ENCODE data around the gene SNX33. TPM values are rescaled to one million over a fixed set of nuclear protein-coding genes. Genes with fewer than 3 reads are reported as not detected.
A peak's percentile ranks its signal among the peaks of the same experiment; 100 is the strongest.
"Not testable (repeated sequence)": the region's sequence is repeated elsewhere in the genome, so short reads cannot be mapped to it uniquely, and the experiment has no call there.

Gene SNX33
- total RNA-seq, 4 donors from 2014 or later, result 27.8 to 47.6 (median 40.1) TPM

GRCh38 chr15:75622505-75622904, 25.2 kb upstream of the SNX33 start:
- Histone ChIP-seq H3K4me3 (no peak overlapping the region), H3K27me3 (no peaks in the 10 kb centered on the region), H3K4me1 (peaks cover 23 to 55% (median 39%) of the 10 kb centered on the region in 4 donors), H3K9me3 (no peaks in the 10 kb centered on the region), H3K27ac (replicated peaks in 1 of 4) (peak overlapping the region in 2 of 4 donors; percentile 2 to 39), H3K36me3 (peaks cover 12 to 35% (median 28%) of the 10 kb centered on the region in 4 donors)
- 67% methylated on average over 2 of the region's 2 CpGs for WGBS
- intact Hi-C loops (cut with DNase I), result loop anchor here (10.0 kb wide), 1 partner anchor 182 kb away; no protein-coding TSS in a partner anchor
- no peak for DNase-seq (ENCODE audit: extremely low spot score)
- TF ChIP-seq CTCF (IDR thresholded peaks at IDR 0.05) (no peak), EP300 (IDR thresholded peaks at IDR 0.05) (no peak), POLR2AphosphoS5 (IDR thresholded peaks at IDR 0.05) (no peak), POLR2A (IDR thresholded peaks at IDR 0.05; ENCODE audit: low read depth) (no peak)

GRCh38 chr15:75625542-75626347, 22.0 kb upstream of the SNX33 start, which contains the start of gene SNUPN:
TSS of gene SNUPN (minus strand) at chr15:75625725. CDS start at chr15:75621051, 4,674 bp downstream.
- Histone ChIP-seq H3K4me1 (peaks cover 15 to 40% (median 25%) of the 10 kb centered on the region in 4 donors), H3K27me3 (no peaks in the 10 kb centered on the region), H3K27ac (replicated peaks in 1 of 4) (peak within 1 kb of the TSS; percentile 91 to 96 (median 96)), H3K36me3 (peaks cover 0 to 3% (median under 1%) of the 10 kb centered on the region in 4 donors), H3K4me3 (peak within 1 kb of the TSS; percentile 79 to 95 (median 92)), H3K9me3 (no peaks in the 10 kb centered on the region)
- no peak for TF ChIP-seq EP300 (IDR thresholded peaks at IDR 0.05)
- no peak for TF ChIP-seq POLR2A (IDR thresholded peaks at IDR 0.05; ENCODE audit: low read depth)
- peak in 1 of 3 experiments; percentile 20 for TF ChIP-seq CTCF (IDR thresholded peaks at IDR 0.05)
- TF ChIP-seq POLR2AphosphoS5 (IDR thresholded peaks at IDR 0.05), result peak; percentile 86 to 89
- peak; percentile 98 for DNase-seq (ENCODE audit: extremely low spot score)
- WGBS, result 3% methylated on average over 16 of the region's 47 CpGs
- intact Hi-C loops (cut with DNase I), result loop anchor here (5.0 to 10.0 kb wide), 2 partner anchors 168 to 179 kb away; no protein-coding TSS in a partner anchor

GRCh38 chr15:75631935-75632334, 15.8 kb upstream of the SNX33 start:
- peaks cover 3 to 10% (median 6%) of the 10 kb centered on the region in 4 donors for H3K4me1 ChIP-seq
- H3K4me3 ChIP-seq, result no peak overlapping the region
- TF ChIP-seq POLR2AphosphoS5 (IDR thresholded peaks at IDR 0.05) (no peak), EP300 (IDR thresholded peaks at IDR 0.05) (no peak), POLR2A (IDR thresholded peaks at IDR 0.05; ENCODE audit: low read depth) (no peak), CTCF (IDR thresholded peaks at IDR 0.05) (no peak)
- no peak overlapping the region for H3K27ac ChIP-seq (replicated peaks in 1 of 4)
- no peak for DNase-seq (ENCODE audit: extremely low spot score)
- intact Hi-C loops (cut with DNase I), result no loop called here
- H3K27me3 ChIP-seq, result no peaks in the 10 kb centered on the region
- H3K9me3 ChIP-seq, result no peaks in the 10 kb centered on the region
- peaks cover 0 to 2% (median 0%) of the 10 kb centered on the region in 4 donors for H3K36me3 ChIP-seq

- H3K4me3 ChIP-seq; H3K36me3 ChIP-seq; intact Hi-C loops (cut with DNase I); H3K9me3 ChIP-seq; H3K27ac ChIP-seq (replicated peaks in 1 of 4); H3K27me3 ChIP-seq; DNase-seq (ENCODE audit: extremely low spot score): not testable (repeated sequence)
- 91% methylated on average over 5 of the region's 7 CpGs for WGBS
- H3K4me1 ChIP-seq, result peaks cover 23 to 29% (median 26%) of the 10 kb centered on the region in 4 donors
Measured at GRCh38 chr15:75633922-75634321, 13.8 kb upstream of the SNX33 start.

- no peak for DNase-seq (ENCODE audit: extremely low spot score)
- peaks cover 31 to 43% (median 39%) of the 10 kb centered on the region in 4 donors for H3K4me1 ChIP-seq
- H3K9me3 ChIP-seq, result no peaks in the 10 kb centered on the region
- TF ChIP-seq EP300 (IDR thresholded peaks at IDR 0.05) (no peak), POLR2AphosphoS5 (IDR thresholded peaks at IDR 0.05) (no peak), CTCF (IDR thresholded peaks at IDR 0.05) (no peak), POLR2A (IDR thresholded peaks at IDR 0.05; ENCODE audit: low read depth) (no peak)
- H3K36me3 ChIP-seq, result peaks cover 0 to 5% (median 0%) of the 10 kb centered on the region in 4 donors
- no peak overlapping the region for H3K27ac ChIP-seq (replicated peaks in 1 of 4)
- intact Hi-C loops (cut with DNase I), result loop anchor here (5.0 kb wide), 1 partner anchor 46 kb away; no protein-coding TSS in a partner anchor
- no peaks in the 10 kb centered on the region for H3K27me3 ChIP-seq
- 92% methylated on average over 6 of the region's 6 CpGs for WGBS
- no peak overlapping the region for H3K4me3 ChIP-seq
Measured at GRCh38 chr15:75636026-75636425, 11.7 kb upstream of the SNX33 start.
